ENCODE data around the gene CD36. TPM values are rescaled to one million over a fixed set of nuclear protein-coding genes. Genes with fewer than 3 reads are reported as not detected.
A peak's percentile ranks its signal among the peaks of the same experiment; 100 is the strongest.

Gene CD36
- total RNA-seq, 1 experiment from 2014 or later, result 0.32 TPM

GRCh38 chr7:80651471-80651870, 13.0 kb downstream of the CD36 start:
- Histone ChIP-seq H3K4me1 (ENCODE audit: control insufficient read depth in 1 of 2, insufficient read depth in 2 of 2, low read length in 2 of 2) (no peaks in the 10 kb centered on the region), H3K4me2 (ENCODE audit: low read length) (no peak overlapping the region), H3K79me2 (ENCODE audit: insufficient read depth, low read length) (no peaks in the 10 kb centered on the region), H3K9me3 (ENCODE audit: control insufficient read depth in 1 of 2, insufficient read depth in 1 of 2, low read depth in 1 of 2, low read length in 2 of 2) (no peaks in the 10 kb centered on the region), H3K9ac (ENCODE audit: low read length) (no peak overlapping the region), H3K27me3 (ENCODE audit: insufficient read depth, low read length) (no peaks in the 10 kb centered on the region), H3K27ac (ENCODE audit: low read depth, low read length) (no peak overlapping the region), H2AFZ (ENCODE audit: low read depth, low read length, poor library complexity, severe bottlenecking) (peak overlapping the region; percentile 27), H3K36me3 (ENCODE audit: control insufficient read depth in 1 of 2, insufficient read depth in 2 of 2, low read length in 2 of 2) (no peaks in the 10 kb centered on the region), H4K20me1 (ENCODE audit: insufficient read depth) (no peaks in the 10 kb centered on the region), H3K4me3 (replicated peaks in 1 of 2; ENCODE audit: low read depth in 1 of 2, low read length in 2 of 2) (no peak overlapping the region), H3K9me2 (ENCODE audit: insufficient read depth) (no peaks in the 10 kb centered on the region)
- RAD21 ChIA-PET (ENCODE audit: low non-redundant PET in 1 of 2, low total read pairs in 2 of 2, uncharacterized antibody in 2 of 2, unreplicated experiment in 2 of 2), result no interaction called here
- no peak for TF ChIP-seq MAX (IDR thresholded peaks at IDR 0.05)
- TF ChIP-seq FOSL1 (IDR thresholded peaks at IDR 0.05; ENCODE audit: low read depth), result no peak
- no peak for TF ChIP-seq ELF1 (IDR thresholded peaks at IDR 0.05; ENCODE audit: borderline replicate concordance, low read depth)
- no peak for TF ChIP-seq SP1 (IDR thresholded peaks at IDR 0.05; ENCODE audit: low read depth)
- no peak for TF ChIP-seq SIN3A (IDR thresholded peaks at IDR 0.05; ENCODE audit: low read depth)
- TF ChIP-seq YY1 (IDR thresholded peaks at IDR 0.05; ENCODE audit: extremely low read depth, insufficient replicate concordance, low read depth, low read length), result no peak
- TF ChIP-seq ZNF274 (IDR thresholded peaks at IDR 0.05; ENCODE audit: low read depth, low read length), result no peak
- CTCF ChIA-PET, result no interaction called here
- ATAC-seq (no peak), DNase-seq (ENCODE audit: low read depth, low spot score) (no peak)
- POLR2A ChIA-PET, result no interaction called here
- intact Hi-C loops (cut with micrococcal nuclease), result no loop called here
- no TSS peak for BruUV-seq (replicated peaks)

GRCh38 chr7:80653244-80653643, 14.8 kb downstream of the CD36 start:
- POLR2A ChIA-PET, result no interaction called here
- no peaks in the 10 kb centered on the region for H3K9me2 ChIP-seq (ENCODE audit: insufficient read depth)

More at GRCh38 chr7:80653244-80653643, 14.8 kb downstream of the CD36 start:
- ATAC-seq, result no peak
- no peaks in the 10 kb centered on the region for H4K20me1 ChIP-seq (ENCODE audit: insufficient read depth)
- H3K36me3 ChIP-seq (ENCODE audit: control insufficient read depth in 1 of 2, insufficient read depth in 2 of 2, low read length in 2 of 2), result no peaks in the 10 kb centered on the region
- RAD21 ChIA-PET (ENCODE audit: low non-redundant PET in 1 of 2, low total read pairs in 2 of 2, uncharacterized antibody in 2 of 2, unreplicated experiment in 2 of 2), result no interaction called here
- no peak overlapping the region for H3K4me3 ChIP-seq (replicated peaks in 1 of 2; ENCODE audit: low read depth in 1 of 2, low read length in 2 of 2)
- CTCF ChIA-PET, result no interaction called here
- no peak overlapping the region for H3K9ac ChIP-seq (ENCODE audit: low read length)
- H3K4me1 ChIP-seq (ENCODE audit: control insufficient read depth in 1 of 2, insufficient read depth in 2 of 2, low read length in 2 of 2), result no peaks in the 10 kb centered on the region
- no peak for DNase-seq (ENCODE audit: low read depth, low spot score)
- H3K4me2 ChIP-seq (ENCODE audit: low read length), result no peak overlapping the region
- H2AFZ ChIP-seq (ENCODE audit: low read depth, low read length, poor library complexity, severe bottlenecking), result no peak overlapping the region
- H3K9me3 ChIP-seq (ENCODE audit: control insufficient read depth in 1 of 2, insufficient read depth in 1 of 2, low read depth in 1 of 2, low read length in 2 of 2), result no peaks in the 10 kb centered on the region
- no peak overlapping the region for H3K27ac ChIP-seq (ENCODE audit: low read depth, low read length)
- intact Hi-C loops (cut with micrococcal nuclease), result no loop called here
- no peaks in the 10 kb centered on the region for H3K27me3 ChIP-seq (ENCODE audit: insufficient read depth, low read length)
- no peak for TF ChIP-seq JUND (IDR thresholded peaks at IDR 0.05)
- no peak for TF ChIP-seq ELF1 (IDR thresholded peaks at IDR 0.05; ENCODE audit: borderline replicate concordance, low read depth)
- no peak for TF ChIP-seq TCF7L2 (IDR thresholded peaks at IDR 0.05; ENCODE audit: borderline replicate concordance, extremely low read depth, insufficient read depth, insufficient read length)
- TF ChIP-seq MAX (IDR thresholded peaks at IDR 0.05), result no peak
- no peak for TF ChIP-seq CTCF (IDR thresholded peaks at IDR 0.05 in 2 of 3, conservative IDR thresholded peaks at IDR 0.05 in 1 of 3; ENCODE audit: borderline replicate concordance in 1 of 3, insufficient read depth in 1 of 3, low read depth in 2 of 3, low read length in 2 of 3)
- TF ChIP-seq CBX3 (IDR thresholded peaks at IDR 0.05; ENCODE audit: low read depth), result no peak
- TF ChIP-seq RAD21 (IDR thresholded peaks at IDR 0.05; ENCODE audit: low read depth), result no peak
- no peak for TF ChIP-seq YY1 (IDR thresholded peaks at IDR 0.05; ENCODE audit: extremely low read depth, insufficient replicate concordance, low read depth, low read length)
- no peak for TF ChIP-seq FOSL1 (IDR thresholded peaks at IDR 0.05; ENCODE audit: low read depth)
- no peak for TF ChIP-seq SRF (IDR thresholded peaks at IDR 0.05; ENCODE audit: low read depth)
- no peak for TF ChIP-seq POLR2AphosphoS5 (IDR thresholded peaks at IDR 0.05; ENCODE audit: low read depth, low read length)
- TF ChIP-seq SP1 (IDR thresholded peaks at IDR 0.05; ENCODE audit: low read depth), result no peak
- TF ChIP-seq REST (IDR thresholded peaks at IDR 0.05; ENCODE audit: low read depth), result no peak
- no peak for TF ChIP-seq POLR2A (IDR thresholded peaks at IDR 0.05; ENCODE audit: borderline replicate concordance, extremely low read depth, insufficient read depth, insufficient read length)
- no TSS peak for BruUV-seq (replicated peaks)
- no peaks in the 10 kb centered on the region for H3K79me2 ChIP-seq (ENCODE audit: insufficient read depth, low read length)
